Thoracic aorta (tissue), 2 donors: ENCODE data around the gene TMEM161A. TPM values are rescaled to one million over a fixed set of nuclear protein-coding genes. Genes with fewer than 3 reads are reported as not detected.
"Not testable (repeated sequence)": the region's sequence is repeated elsewhere in the genome, so short reads cannot be mapped to it uniquely, and the experiment has no call there.

Experiments
- ATAC-seq: fragments of 150-250 bp; one replicate; pipeline ENCODE4 v1.8.0; 2017; ENCODE audit warnings: low read depth; ENCODE audit not compliant: insufficient number of reproducible peaks, low FRiP score
- DNase-seq: peaks from one replicate; pipeline ENCODE4 v3.0.0-alpha.2; 2020; ENCODE audit warnings: low spot score
- H3K27ac ChIP-seq, 2 donors: fragments of 200-600 bp; sonication (generic); 1 replicate in 1 of 2; 2 replicates in 1 of 2; pipeline ENCODE4 v1.5.1; 2016; ENCODE audit warnings: mild to moderate bottlenecking in 2 of 2, moderate library complexity in 2 of 2
- H3K27me3 ChIP-seq: fragments of 200-600 bp; sonication (generic); replicated peaks from 2 replicates; pipeline ENCODE4 v1.6.0; 2016; ENCODE audit warnings: mild to moderate bottlenecking; ENCODE audit not compliant: insufficient read depth
- H3K36me3 ChIP-seq: fragments of 200-600 bp; sonication (generic); one replicate; pipeline ENCODE4 v1.5.1; 2016
- H3K4me1 ChIP-seq, 2 donors: fragments of 200-600 bp; sonication (generic); 1 replicate in 1 of 2; 2 replicates in 1 of 2; pipeline versions ENCODE4 v1.5.1 to v1.6.0; 2016; ENCODE audit warnings: low read depth in 2 of 2, mild to moderate bottlenecking in 1 of 2; ENCODE audit not compliant: control insufficient read depth in 1 of 2
- H3K4me3 ChIP-seq: fragments of 200-600 bp; sonication (generic); 2 replicates; pipeline ENCODE4 v1.5.1; 2016; ENCODE audit warnings: mild to moderate bottlenecking
- H3K9me3 ChIP-seq: fragments of 200-600 bp; sonication (generic); 2 replicates; pipeline ENCODE4 v1.5.1; 2016
- CTCF ChIP-seq: fragments of 200-600 bp; sonication (generic); IDR thresholded peaks from one replicate; pipeline ENCODE4 v1.5.1; 2019; ENCODE audit warnings: antibody characterized with exemption
- total RNA-seq, 2 donors: library from RNA; depleted of rRNA; stranded (reverse); fragments of >200 nt; gene quantifications; one replicate each; pipeline versions ENCODE4 v1.1.0 to v1.2.3, GENCODE V29; 2016

The TMEM161A gene
- total RNA-seq, 2 donors from 2014 or later, result 13.8 to 14.4 TPM

- H3K9me3 ChIP-seq, result no peaks in the 10 kb centered on the region
- ATAC-seq (no peak), DNase-seq (no peak)
- no peak overlapping the region for H3K4me3 ChIP-seq
- peaks cover 10% of the 10 kb centered on the region in 2 donors for H3K4me1 ChIP-seq
- H3K27ac ChIP-seq, result no peak overlapping the region
- H3K27me3 ChIP-seq, result no peaks in the 10 kb centered on the region
- no peaks in the 10 kb centered on the region for H3K36me3 ChIP-seq
- no peak for TF ChIP-seq CTCF
Measured at GRCh38 chr19:19139876-19140229, 1.6 kb upstream of the TMEM161A start.

GRCh38 chr19:19137556-19138108 is 646 bp downstream of the TMEM161A start:
- no peak for DNase-seq
- no peak for TF ChIP-seq CTCF
- ATAC-seq, result no peak
- Histone ChIP-seq H3K4me3 (peak overlapping the region; percentile 76), H3K36me3 (no peaks in the 10 kb centered on the region), H3K27ac (no peak overlapping the region), H3K4me1 (peaks cover 10% of the 10 kb centered on the region in 2 donors), H3K9me3 (no peaks in the 10 kb centered on the region), H3K27me3 (no peaks in the 10 kb centered on the region)

GRCh38 chr19:19135713-19136112 is 2.6 kb downstream of the TMEM161A start:
- not testable (repeated sequence) for ATAC-seq, H3K9me3 ChIP-seq, H3K27ac ChIP-seq, H3K4me3 ChIP-seq, DNase-seq, H3K36me3 ChIP-seq, H3K27me3 ChIP-seq
- H3K4me1 ChIP-seq, result peaks cover 10% of the 10 kb centered on the region in 2 donors

GRCh38 chr19:19134687-19135158 is 3.6 kb downstream of the TMEM161A start:
- no peaks in the 10 kb centered on the region for H3K36me3 ChIP-seq
- H3K27me3 ChIP-seq, result no peaks in the 10 kb centered on the region
- no peak for ATAC-seq
- DNase-seq, result no peak
- TF ChIP-seq CTCF, result no peak
- no peak overlapping the region for H3K27ac ChIP-seq
- H3K4me1 ChIP-seq, result peaks cover 10% of the 10 kb centered on the region in 2 donors
- no peak overlapping the region for H3K4me3 ChIP-seq
- peaks cover 9% of the 10 kb centered on the region for H3K9me3 ChIP-seq

GRCh38 chr19:19133985-19134384 is 4.3 kb downstream of the TMEM161A start:
- no peaks in the 10 kb centered on the region for H3K36me3 ChIP-seq
- no peaks in the 10 kb centered on the region for H3K27me3 ChIP-seq
- DNase-seq (no peak), ATAC-seq (no peak)
- TF ChIP-seq CTCF, result no peak
- H3K27ac ChIP-seq, result no peak overlapping the region
- H3K9me3 ChIP-seq, result peaks cover 9% of the 10 kb centered on the region
- H3K4me1 ChIP-seq, result peaks cover 10% of the 10 kb centered on the region in 2 donors
- H3K4me3 ChIP-seq, result no peak overlapping the region

GRCh38 chr19:19132912-19133311 is 5.4 kb downstream of the TMEM161A start:
- no peak for TF ChIP-seq CTCF
- Histone ChIP-seq H3K36me3 (no peaks in the 10 kb centered on the region), H3K9me3 (peaks cover 9% of the 10 kb centered on the region), H3K4me3 (no peak overlapping the region), H3K27me3 (no peaks in the 10 kb centered on the region), H3K27ac (no peak overlapping the region), H3K4me1 (peaks cover 10% of the 10 kb centered on the region in 2 donors)
- no peak for DNase-seq
- ATAC-seq, result no peak
